Keratinocyte (primary cell): Measurements from ENCODE around the gene COQ7. TPM values are rescaled to one million over a fixed set of nuclear protein-coding genes. Genes with fewer than 3 reads are reported as not detected.

ENCODE experiments used
- DNase-seq: peaks from one replicate; pipeline ENCODE4 v3.0.0-alpha.2; 2011; ENCODE audit warnings: low read depth, missing footprints, low spot score
- FAIRE-seq: peaks from 2 replicates; lab custom pipeline; 2011; peaks lifted over from hg19 to GRCh38; lab: Jason Lieb, UNC
- H2AFZ ChIP-seq: 2 replicates; pipeline ENCODE4 v1.6.0; 2012; ENCODE audit warnings: low read length, control low read depth, inconsistent platforms; ENCODE audit not compliant: control insufficient read depth
- H3K27ac ChIP-seq: 2 replicates; pipeline ENCODE4 v1.5.1; 2011; ENCODE audit warnings: low read length; ENCODE audit not compliant: control insufficient read depth, insufficient read depth
- H3K27me3 ChIP-seq: 3 replicates; pipeline ENCODE4 v1.6.0; 2011; ENCODE audit warnings: low read length; ENCODE audit not compliant: control insufficient read depth, insufficient read depth; ENCODE audit errors: extremely low read depth
- H3K36me3 ChIP-seq, 2 experiments: 2 replicates in 1 of 2; 3 replicates in 1 of 2; pipeline ENCODE4 v1.5.1; 2011; ENCODE audit warnings: low read length in 2 of 2, mild to moderate bottlenecking in 1 of 2; ENCODE audit not compliant: control insufficient read depth in 2 of 2, insufficient read depth in 2 of 2; ENCODE audit errors: extremely low read depth in 1 of 2
- H3K4me1 ChIP-seq: 3 replicates; pipeline ENCODE4 v1.5.1; 2011; ENCODE audit warnings: low read length; ENCODE audit not compliant: control insufficient read depth, insufficient read depth; ENCODE audit errors: extremely low read depth
- H3K4me2 ChIP-seq: 3 replicates; pipeline ENCODE4 v1.6.0; 2011; ENCODE audit warnings: low read depth, low read length; ENCODE audit not compliant: control insufficient read depth, insufficient read depth; ENCODE audit errors: extremely low read depth
- H3K4me3 ChIP-seq, 3 experiments: fragments of 200-600 bp in 1 of 3; sonication (generic) in 1 of 3; 2 replicates in 2 of 3; 3 replicates in 1 of 3; pipeline ENCODE4 v1.5.1; 2011 to 2016; ENCODE audit warnings: low read length in 3 of 3, mild to moderate bottlenecking in 3 of 3, control low read depth in 2 of 3, inconsistent platforms in 1 of 3, low read depth in 1 of 3, mixed read lengths in 1 of 3, mixed run types in 1 of 3, moderate library complexity in 1 of 3; ENCODE audit not compliant: control insufficient read depth in 2 of 3, insufficient read depth in 2 of 3; ENCODE audit errors: extremely low read depth in 1 of 3
- H3K79me2 ChIP-seq: 2 replicates; pipeline ENCODE4 v1.6.0; 2012; ENCODE audit warnings: low read length; ENCODE audit not compliant: control insufficient read depth, insufficient read depth
- H3K9ac ChIP-seq: 3 replicates; pipeline ENCODE4 v1.6.0; 2011; ENCODE audit warnings: low read length; ENCODE audit not compliant: control insufficient read depth, insufficient read depth; ENCODE audit errors: extremely low read depth
- H3K9me1 ChIP-seq: 3 replicates; pipeline ENCODE4 v1.6.0; 2011; ENCODE audit warnings: low read length; ENCODE audit not compliant: control insufficient read depth, insufficient read depth; ENCODE audit errors: extremely low read depth
- H3K9me3 ChIP-seq: 2 replicates; pipeline ENCODE4 v1.5.1; 2012; ENCODE audit warnings: low read depth, low read length; ENCODE audit not compliant: control insufficient read depth
- H4K20me1 ChIP-seq: 3 replicates; pipeline ENCODE4 v1.6.0; 2011; ENCODE audit warnings: low read length; ENCODE audit not compliant: control insufficient read depth, insufficient read depth; ENCODE audit errors: extremely low read depth
- CTCF ChIP-seq, 3 experiments: IDR thresholded peaks in 1 of 3; conservative IDR thresholded peaks in 1 of 3; optimal IDR thresholded peaks in 1 of 3; 2 replicates in 2 of 3; 3 replicates in 1 of 3; pipeline versions ENCODE3 to v1.5.1; 2011; ENCODE audit warnings: low read length in 3 of 3, mild to moderate bottlenecking in 3 of 3, moderate library complexity in 2 of 3, control low read depth in 1 of 3, inconsistent platforms in 1 of 3; ENCODE audit not compliant: insufficient read depth in 2 of 3; ENCODE audit errors: extremely low read depth in 1 of 3
- EZH2 ChIP-seq: IDR thresholded peaks from one replicate; pipeline ENCODE4 v1.6.1; 2012; ENCODE audit warnings: inconsistent platforms, mild to moderate bottlenecking, low read length, moderate library complexity
- dilution Hi-C: fragments of 300-500 bp; cut with MboI; formaldehyde crosslinking; loops from one replicate; pipeline ENCODE4 v1.7.0; 2020; ENCODE audit warnings: low sequenced_read_pairs; ENCODE audit not compliant: extremely low pct_ligation_motif_present
- polyA plus RNA-seq, 5 experiments: library from polyadenylated mRNA; depleted of rRNA in 3 of 5; stranded (reverse) in 3 of 5; stranded (forward) in 1 of 5; unstranded in 1 of 5; fragments of >200 nt; gene quantifications; 1 replicate in 1 of 5; 2 replicates in 3 of 5; 3 replicates in 1 of 5; pipeline versions ENCODE4 v1.2.1 to v1.2.3, GENCODE V29; 2011 to 2012; ENCODE audit warnings: missing spikeins in 2 of 5, low read depth in 1 of 5, low replicate concordance in 1 of 5

COQ7 gene
- polyA plus RNA-seq, 1 donor (not counting 4 experiments of a cell fraction or from before 2014, with no cell fraction given) = 11.0 TPM

GRCh38 chr16:19115148-19116021, 48.0 kb downstream of the COQ7 start:
- Histone ChIP-seq H3K4me2 (peak overlapping the region; percentile 78), H3K4me1 (peaks cover 51% of the 10 kb centered on the region), H3K9ac (peak overlapping the region; percentile 71), H2AFZ (no peak overlapping the region), H3K27ac (no peak overlapping the region), H4K20me1 (no peaks in the 10 kb centered on the region), H3K9me1 (no peaks in the 10 kb centered on the region), H3K4me3 (peak overlapping the region; percentile 33 to 65 (median 34)), H3K79me2 (peaks cover 5% of the 10 kb centered on the region), H3K9me3 (no peaks in the 10 kb centered on the region), H3K36me3 (no peaks in the 10 kb centered on the region), H3K27me3 (no peaks in the 10 kb centered on the region)
- dilution Hi-C loops = no loop called here
- peak in 2 of 3 experiments; percentile 7 to 68 for TF ChIP-seq CTCF (optimal IDR thresholded peaks at IDR 0.05 in 1 of 3, IDR thresholded peaks at IDR 0.05 in 1 of 3, conservative IDR thresholded peaks at IDR 0.05 in 1 of 3; ENCODE audit: extremely low read depth in 1 of 3, insufficient read depth in 2 of 3, low read length in 3 of 3)
- no peak for TF ChIP-seq EZH2
- DNase-seq (no peak), FAIRE-seq (no peak)

GRCh38 chr16:19116711-19117449, 49.5 kb downstream of the COQ7 start:
- TF ChIP-seq EZH2 = no peak
- TF ChIP-seq CTCF (optimal IDR thresholded peaks at IDR 0.05 in 1 of 3, IDR thresholded peaks at IDR 0.05 in 1 of 3, conservative IDR thresholded peaks at IDR 0.05 in 1 of 3; ENCODE audit: extremely low read depth in 1 of 3, insufficient read depth in 2 of 3, low read length in 3 of 3) = no peak
- H3K9me1 ChIP-seq = peaks cover 6% of the 10 kb centered on the region
- DNase-seq (no peak), FAIRE-seq (no peak)
- dilution Hi-C loops = no loop called here
- no peak overlapping the region for H3K9ac ChIP-seq
- H3K36me3 ChIP-seq = no peaks in the 10 kb centered on the region
- peaks cover 4% of the 10 kb centered on the region for H4K20me1 ChIP-seq
- no peak overlapping the region for H2AFZ ChIP-seq
- H3K9me3 ChIP-seq = no peaks in the 10 kb centered on the region
- H3K27me3 ChIP-seq = no peaks in the 10 kb centered on the region
- peaks cover 5% of the 10 kb centered on the region for H3K79me2 ChIP-seq
- H3K4me2 ChIP-seq = peak overlapping the region; percentile 47
- peaks cover 64% of the 10 kb centered on the region for H3K4me1 ChIP-seq
- no peak overlapping the region for H3K4me3 ChIP-seq
- no peak overlapping the region for H3K27ac ChIP-seq
